GM18498 (cell line): ENCODE measurements around the gene UFD1.

ENCODE experiments used
- ATAC-seq: cut with Tn5 transposase; IDR thresholded peaks from one replicate; pipeline ENCODE4 v1.9.1; 2021; ENCODE audit warnings: mild to moderate bottlenecking, moderate library complexity; ENCODE audit not compliant: unreplicated experiment

UFD1 gene

GRCh38 chr22:19497245-19497644, 18.3 kb upstream of the UFD1 start:
- no peak for ATAC-seq

- no peak for ATAC-seq
Observed at GRCh38 chr22:19496324-19496630, 17.3 kb upstream of the UFD1 start.

GRCh38 chr22:19495562-19496323, 16.8 kb upstream of the UFD1 start:
- no peak for ATAC-seq

- no peak for ATAC-seq
Observed at GRCh38 chr22:19494676-19495173, 15.7 kb upstream of the UFD1 start.

- no peak for ATAC-seq
Observed at GRCh38 chr22:19494001-19494560, 15.1 kb upstream of the UFD1 start.

- ATAC-seq, result no peak
Observed at GRCh38 chr22:19492504-19493174, 13.6 kb upstream of the UFD1 start.

GRCh38 chr22:19490628-19491230, 11.7 kb upstream of the UFD1 start:
- no peak for ATAC-seq

GRCh38 chr22:19488884-19489843, 10.2 kb upstream of the UFD1 start:
- no peak for ATAC-seq

- ATAC-seq, result no peak
Observed at GRCh38 chr22:19488285-19488684, 9.3 kb upstream of the UFD1 start.

- no peak for ATAC-seq
Observed at GRCh38 chr22:19483481-19484244, 4.7 kb upstream of the UFD1 start.

GRCh38 chr22:19482297-19482696, 3.3 kb upstream of the UFD1 start:
- ATAC-seq, result no peak

- ATAC-seq, result no peak
Observed at GRCh38 chr22:19480789-19481188, 1.8 kb upstream of the UFD1 start.

GRCh38 chr22:19480173-19480568, 1.2 kb upstream of the UFD1 start:
- ATAC-seq, result no peak

- ATAC-seq, result peak; percentile 86
Observed at GRCh38 chr22:19479355-19480172, 571 bp upstream of the UFD1 start, which contains the start of gene CDC45. CDC45 (plus strand) TSS chr22:19479920; CDS start chr22:19479969, 49 bp downstream.

- no peak for ATAC-seq
Observed at GRCh38 chr22:19478045-19478900, 720 bp downstream of the UFD1 start.

GRCh38 chr22:19477321-19478044, 1.5 kb downstream of the UFD1 start:
- ATAC-seq, result no peak

- no peak for ATAC-seq
Observed at GRCh38 chr22:19476023-19476422, 3.0 kb downstream of the UFD1 start.
